ENCODE data around the gene TPGS2. TPM values are rescaled to one million over a fixed set of nuclear protein-coding genes. Genes with fewer than 3 reads are reported as not detected.

Gene TPGS2
- total RNA-seq, 4 donors from 2014 or later = 53.7 to 130 (median 95.6) TPM

GRCh38 chr18:36762074-36762473, 66.7 kb downstream of the TPGS2 start:
- H3K4me1 ChIP-seq = no peaks in the 10 kb centered on the region
- H3K4me3 ChIP-seq = no peak overlapping the region
- H3K27ac ChIP-seq = no peak overlapping the region
- H3K36me3 ChIP-seq = no peaks in the 10 kb centered on the region
- intact Hi-C loops (cut with DNase I; ENCODE audit: low total_unique reads) (loop anchor here (5.0 kb wide), 1 partner anchor 180 kb away; no protein-coding TSS in a partner anchor), in situ Hi-C loops (cut with MboI; ENCODE audit: low pct_ligation_motif_present in 1 of 4, low pct_unique_long_range_greater_than_20kb in 1 of 4, low sequenced_read_pairs in 3 of 4) (loop anchor here in 1 of 4 donors (25.0 kb wide), 1 partner anchor 475 kb away; the partner anchor contains the start of gene FHOD3)
- H3K9me3 ChIP-seq = no peaks in the 10 kb centered on the region
- H3K27me3 ChIP-seq = no peaks in the 10 kb centered on the region
- DNase-seq = no peak
- TF ChIP-seq POLR2AphosphoS5 (IDR thresholded peaks at IDR 0.05) (no peak), EP300 (IDR thresholded peaks at IDR 0.05; ENCODE audit: low read depth) (no peak), POLR2A (IDR thresholded peaks at IDR 0.05) (no peak), CTCF (IDR thresholded peaks at IDR 0.05) (no peak)
- 79 to 83% methylated on average over 1 to 2 of the region's 2 CpGs for WGBS, 2 donors (ENCODE audit: low coverage in 1 of 2)

- in situ Hi-C loops (cut with MboI; ENCODE audit: low pct_ligation_motif_present in 1 of 4, low pct_unique_long_range_greater_than_20kb in 1 of 4, low sequenced_read_pairs in 3 of 4) = loop anchor here in 1 of 4 donors (25.0 kb wide), 1 partner anchor 474 kb away; the partner anchor contains the start of gene FHOD3
- WGBS, 2 donors (ENCODE audit: low coverage in 1 of 2) = 72 to 92% methylated on average over 5 to 12 of the region's 12 CpGs
Observed at GRCh38 chr18:36761186-36761698, 67.6 kb downstream of the TPGS2 start.

GRCh38 chr18:36760598-36760997, 68.2 kb downstream of the TPGS2 start:
- DNase-seq = no peak
- WGBS, 2 donors (ENCODE audit: low coverage in 1 of 2) = 95% methylated on average over 29 of the region's 29 CpGs; no CpG with 5 or more reads in 1 of the 2 donors
- H3K27ac ChIP-seq = no peak overlapping the region
- no peaks in the 10 kb centered on the region for H3K27me3 ChIP-seq
- in situ Hi-C loops (cut with MboI; ENCODE audit: low pct_ligation_motif_present in 1 of 4, low pct_unique_long_range_greater_than_20kb in 1 of 4, low sequenced_read_pairs in 3 of 4) (loop anchor here in 1 of 4 donors (25.0 kb wide), 1 partner anchor 473 kb away; the partner anchor contains the start of gene FHOD3), intact Hi-C loops (cut with DNase I; ENCODE audit: low total_unique reads) (loop anchor here (5.0 kb wide), 1 partner anchor 178 kb away; no protein-coding TSS in a partner anchor)
- no peaks in the 10 kb centered on the region for H3K9me3 ChIP-seq
- H3K36me3 ChIP-seq = no peaks in the 10 kb centered on the region
- H3K4me1 ChIP-seq = peaks cover 0 to 8% (median 3%) of the 10 kb centered on the region in 4 donors
- H3K4me3 ChIP-seq = no peak overlapping the region
- no peak for TF ChIP-seq POLR2AphosphoS5 (IDR thresholded peaks at IDR 0.05)
- no peak for TF ChIP-seq POLR2A (IDR thresholded peaks at IDR 0.05)
- TF ChIP-seq EP300 (IDR thresholded peaks at IDR 0.05; ENCODE audit: low read depth) = no peak
- TF ChIP-seq CTCF (IDR thresholded peaks at IDR 0.05) = no peak

More at GRCh38 chr18:36761186-36761698, 67.6 kb downstream of the TPGS2 start:
- no peaks in the 10 kb centered on the region for H3K36me3 ChIP-seq
- H3K4me1 ChIP-seq = peaks cover 0 to 8% (median 3%) of the 10 kb centered on the region in 4 donors
- no peaks in the 10 kb centered on the region for H3K27me3 ChIP-seq
- no peak overlapping the region for H3K4me3 ChIP-seq
- no peak overlapping the region for H3K27ac ChIP-seq
- no peak for TF ChIP-seq POLR2AphosphoS5 (IDR thresholded peaks at IDR 0.05)
- TF ChIP-seq EP300 (IDR thresholded peaks at IDR 0.05; ENCODE audit: low read depth) = no peak
- no peak for TF ChIP-seq POLR2A (IDR thresholded peaks at IDR 0.05)
- TF ChIP-seq CTCF (IDR thresholded peaks at IDR 0.05) = no peak
- DNase-seq = no peak
- H3K9me3 ChIP-seq = no peaks in the 10 kb centered on the region
- intact Hi-C loops (cut with DNase I; ENCODE audit: low total_unique reads) = loop anchor here (5.0 kb wide), 1 partner anchor 179 kb away; no protein-coding TSS in a partner anchor

- no peak for DNase-seq
- TF ChIP-seq POLR2AphosphoS5 (IDR thresholded peaks at IDR 0.05) (no peak), EP300 (IDR thresholded peaks at IDR 0.05; ENCODE audit: low read depth) (no peak), POLR2A (IDR thresholded peaks at IDR 0.05) (no peak), CTCF (IDR thresholded peaks at IDR 0.05) (no peak)
- intact Hi-C loops (cut with DNase I; ENCODE audit: low total_unique reads) = loop anchor here (5.0 kb wide), 1 partner anchor 72 kb away; no protein-coding TSS in a partner anchor
- Histone ChIP-seq H3K27me3 (no peaks in the 10 kb centered on the region), H3K4me1 (peaks cover 0 to 8% (median 3%) of the 10 kb centered on the region in 4 donors), H3K9me3 (no peaks in the 10 kb centered on the region), H3K36me3 (no peaks in the 10 kb centered on the region), H3K4me3 (no peak overlapping the region), H3K27ac (no peak overlapping the region)
- WGBS, 2 donors (ENCODE audit: low coverage in 1 of 2) = 55% methylated on average over 6 of the region's 6 CpGs; no CpG with 5 or more reads in 1 of the 2 donors
- in situ Hi-C loops (cut with MboI; ENCODE audit: low pct_ligation_motif_present in 1 of 4, low pct_unique_long_range_greater_than_20kb in 1 of 4, low sequenced_read_pairs in 3 of 4) = loop anchor here in 1 of 4 donors (10.0 to 25.0 kb wide), 2 partner anchors 74 to 472 kb away; partner anchors contain the start of gene FHOD3
Observed at GRCh38 chr18:36759167-36759776, 69.5 kb downstream of the TPGS2 start.
